ENCODE measurements around the gene TMEM138.

The TMEM138 gene

GRCh38 chr11:61406991-61407728, 45.0 kb downstream of the TMEM138 start:
- no peak for DNase-seq (ENCODE audit: low read depth)

DNA sequence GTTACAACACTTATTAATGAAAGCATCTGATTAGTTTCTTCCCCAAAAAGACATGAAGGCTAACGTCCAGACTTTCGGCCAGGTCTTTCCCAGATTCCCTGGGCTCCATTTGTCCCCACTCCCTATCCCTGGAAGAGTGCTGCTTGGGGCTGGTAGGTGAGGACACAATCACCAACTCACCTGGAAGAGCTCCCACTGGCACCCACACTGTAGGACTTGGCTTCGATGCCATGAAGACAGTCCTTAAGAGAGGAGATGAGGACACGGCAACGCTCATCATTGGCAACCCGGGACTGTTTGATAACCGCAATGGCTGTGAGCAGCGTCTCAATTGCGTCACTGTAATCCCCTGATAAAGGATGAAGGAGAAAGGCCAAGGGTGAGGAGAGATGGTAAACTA, 49.4 kb downstream of the TMEM138 start:
- DNase-seq (ENCODE audit: low read depth) = no peak

DNA sequence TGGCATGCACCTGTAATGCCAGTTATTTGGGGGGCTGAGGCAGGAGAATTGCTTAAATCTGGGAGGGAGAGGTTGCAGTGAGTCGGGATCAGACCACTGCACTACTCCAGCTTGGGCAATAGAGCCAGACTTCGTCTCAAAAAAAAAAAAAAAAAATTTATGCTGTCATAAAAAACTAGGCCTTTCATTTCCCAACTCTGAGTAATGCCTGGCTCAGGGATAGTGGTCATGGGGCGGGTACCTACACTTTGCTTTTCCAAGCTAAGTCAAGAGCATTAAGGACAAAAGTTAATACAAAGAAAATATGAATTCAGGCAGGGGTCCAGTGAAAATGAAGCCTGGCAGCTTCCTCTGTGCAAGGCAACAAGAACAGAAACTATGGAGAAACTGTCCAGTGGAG, 51.3 kb downstream of the TMEM138 start:
- peak; percentile 83 for DNase-seq (ENCODE audit: low read depth)

DNA sequence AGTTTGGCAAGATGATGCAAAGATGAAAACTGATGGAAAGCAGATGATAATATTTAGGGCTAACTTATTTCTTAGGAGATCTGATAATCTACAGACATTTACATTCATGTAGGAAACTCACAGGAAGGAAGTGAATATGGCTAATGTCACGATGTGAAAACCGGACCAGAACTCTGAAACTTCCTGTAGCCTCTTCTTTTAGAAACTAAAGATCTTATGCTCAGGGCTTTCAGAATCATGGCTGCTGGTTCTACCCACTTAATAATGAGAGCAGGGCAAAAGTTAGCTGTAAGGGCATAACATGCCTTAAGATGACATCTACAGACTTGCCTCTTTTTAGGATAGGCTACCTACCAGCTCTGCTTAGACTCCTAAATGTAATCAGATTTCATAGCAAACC, 52.4 kb downstream of the TMEM138 start:
- DNase-seq (ENCODE audit: low read depth) = no peak

DNA sequence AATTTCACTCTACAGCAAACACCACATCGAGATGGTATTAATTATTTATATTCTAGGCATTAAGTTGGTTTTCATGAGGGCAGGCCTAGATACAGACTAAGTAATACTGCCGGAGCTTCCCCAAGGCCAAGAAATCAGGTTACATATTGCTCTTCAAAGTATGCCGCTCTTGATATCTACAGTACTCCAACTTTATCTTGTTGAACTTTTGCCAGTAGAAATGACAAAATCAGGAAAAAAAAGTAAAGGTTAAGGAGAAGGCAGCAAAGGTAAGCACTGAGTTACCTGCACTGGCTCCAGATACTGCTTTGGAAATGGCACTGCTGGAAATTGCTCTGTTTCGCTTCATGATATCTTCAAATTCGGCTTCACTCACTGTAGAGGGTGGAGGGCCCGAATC, 53.2 kb downstream of the TMEM138 start:
- DNase-seq (ENCODE audit: low read depth) = no peak

- DNase-seq (ENCODE audit: low read depth) = no peak
These were observed 54.8 kb downstream of the TMEM138 start for GRCh38 chr11:61416941-61417340.

DNA sequence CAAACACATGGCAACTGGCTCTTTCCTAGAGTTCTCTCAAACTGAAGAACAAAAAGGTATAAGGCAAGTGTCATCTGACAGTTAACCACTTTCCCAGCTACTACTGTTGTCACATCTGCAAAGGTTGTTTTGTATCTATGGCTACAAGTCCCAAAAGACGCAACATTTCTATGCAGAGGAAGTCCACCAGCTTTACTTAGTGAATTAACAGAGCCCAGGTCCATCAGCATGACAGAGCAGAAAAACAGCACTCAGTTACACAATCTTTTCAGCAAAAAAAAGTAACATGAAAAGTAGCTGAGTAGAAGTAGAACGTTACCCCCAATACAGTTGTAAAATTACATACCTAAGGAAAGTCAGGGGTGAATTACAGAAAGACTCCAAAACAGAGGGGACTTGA, 55.5 kb downstream of the TMEM138 start:
- DNase-seq (ENCODE audit: low read depth) = peak; percentile 74

DNA sequence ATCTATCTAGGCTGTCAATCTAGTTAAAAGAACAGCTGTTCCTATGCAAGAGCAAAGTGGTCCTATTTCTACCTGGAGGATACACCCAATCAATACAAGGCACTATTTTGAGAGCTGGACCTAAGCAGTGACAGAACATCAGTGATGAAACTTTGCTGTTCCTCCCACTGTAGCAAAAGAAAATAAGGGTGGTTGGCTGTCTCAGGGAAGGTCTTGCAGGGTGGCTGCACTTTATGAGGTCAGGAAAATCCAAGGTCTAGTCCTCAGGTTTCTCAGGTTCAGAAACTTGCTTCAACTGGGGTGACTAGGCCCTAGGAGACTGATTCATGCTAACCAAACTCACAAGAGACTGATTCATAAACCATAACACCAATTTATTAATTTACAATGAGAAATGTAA, 56.0 kb downstream of the TMEM138 start:
- peak; percentile 56 for DNase-seq (ENCODE audit: low read depth)
